GM23338 (cell line): ENCODE results near the gene SOX11. TPM values are rescaled to one million over a fixed set of nuclear protein-coding genes. Genes with fewer than 3 reads are reported as not detected.
A peak's percentile ranks its signal among the peaks of the same experiment; 100 is the strongest.

Experiments used
- ATAC-seq: fragments of 200-7000 bp; cut with Tn5 transposase; 3 replicates; pipeline ENCODE4 v1.9.1; 2020
- DNase-seq: peaks from one replicate; pipeline ENCODE4 v3.0.0-alpha.2; 2015; ENCODE audit warnings: low spot score
- H2AFZ ChIP-seq: fragments of 200-600 bp; sonication (generic); 2 replicates; pipeline ENCODE4 v1.8.0; 2016; ENCODE audit warnings: antibody characterized with exemption, mild to moderate bottlenecking, moderate library complexity
- H3F3A ChIP-seq: fragments of 200-600 bp; sonication (generic); replicated peaks from 2 replicates; pipeline ENCODE4 v1.8.0; 2017; ENCODE audit warnings: antibody characterized with exemption, mixed run types, low read depth
- H3K27ac ChIP-seq: fragments of 200-600 bp; sonication (generic); 2 replicates; pipeline ENCODE4 v1.6.1; 2016; ENCODE audit warnings: low read depth
- H3K27me3 ChIP-seq: fragments of 200-600 bp; sonication (generic); 2 replicates; pipeline ENCODE4 v1.8.0; 2016; ENCODE audit warnings: mild to moderate bottlenecking, mixed run types, moderate library complexity; ENCODE audit not compliant: insufficient read depth
- H3K36me3 ChIP-seq: fragments of 200-600 bp; sonication (generic); 2 replicates; pipeline ENCODE4 v1.8.0; 2016; ENCODE audit warnings: mild to moderate bottlenecking; ENCODE audit not compliant: insufficient read depth
- H3K4me1 ChIP-seq: fragments of 200-600 bp; sonication (generic); 2 replicates; pipeline ENCODE4 v1.8.0; 2016; ENCODE audit warnings: mild to moderate bottlenecking, moderate library complexity; ENCODE audit not compliant: insufficient read depth
- H3K4me2 ChIP-seq: fragments of 200-600 bp; sonication (generic); 2 replicates; pipeline ENCODE4 v1.7.1; 2017; ENCODE audit warnings: mixed run types
- H3K4me3 ChIP-seq: fragments of 200-600 bp; sonication (generic); 2 replicates; pipeline ENCODE4 v1.6.1; 2016; ENCODE audit warnings: mixed run types
- H3K79me2 ChIP-seq: fragments of 200-600 bp; sonication (generic); replicated peaks from 2 replicates; pipeline ENCODE4 v1.8.0; 2017; ENCODE audit warnings: mild to moderate bottlenecking; ENCODE audit not compliant: insufficient read depth
- H3K9me2 ChIP-seq: fragments of 200-600 bp; sonication (generic); 2 replicates; pipeline ENCODE4 v1.8.0; 2017; ENCODE audit not compliant: insufficient read depth
- H4K20me1 ChIP-seq: fragments of 200-600 bp; sonication (generic); replicated peaks from 2 replicates; pipeline ENCODE4 v1.8.0; 2017; ENCODE audit warnings: mild to moderate bottlenecking; ENCODE audit not compliant: insufficient read depth
- H3K27ac Mint-ChIP-seq: 2 replicates; pipeline ENCODE4 v1.8.0; 2020; ENCODE audit warnings: inconsistent platforms, mild to moderate bottlenecking, moderate library complexity, mixed read lengths
- H3K27me3 Mint-ChIP-seq: 3 replicates; pipeline ENCODE4 v1.8.0; 2022; ENCODE audit warnings: low read depth, mild to moderate bottlenecking, moderate library complexity, mixed read lengths, inconsistent platforms; ENCODE audit not compliant: insufficient read depth, poor library complexity
- H3K36me3 Mint-ChIP-seq: 3 replicates; pipeline ENCODE4 v1.8.0; 2021; ENCODE audit warnings: low read depth, mild to moderate bottlenecking, inconsistent platforms, moderate library complexity, mixed read lengths
- H3K4me1 Mint-ChIP-seq: 3 replicates; pipeline ENCODE4 v1.8.0; 2020; ENCODE audit warnings: mild to moderate bottlenecking, inconsistent platforms, mixed read lengths
- H3K4me3 Mint-ChIP-seq: 3 replicates; pipeline ENCODE4 v1.8.0; 2021; ENCODE audit warnings: moderate library complexity, mild to moderate bottlenecking, inconsistent platforms, mixed read lengths
- H3K9me3 Mint-ChIP-seq: 3 replicates; pipeline ENCODE4 v1.8.0; 2020; ENCODE audit warnings: moderate library complexity, mild to moderate bottlenecking, inconsistent platforms, mixed read lengths
- EZH2 ChIP-seq: fragments of 200-600 bp; sonication (generic); IDR thresholded peaks from one replicate; pipeline ENCODE4 v1.8.0; 2017; ENCODE audit warnings: antibody characterized with exemption, mild to moderate bottlenecking, low read depth; ENCODE audit not compliant: unreplicated experiment
- EZH2phosphoT487 ChIP-seq: fragments of 200-600 bp; sonication (generic); IDR thresholded peaks from one replicate; pipeline ENCODE4 v1.8.1; 2018; ENCODE audit warnings: antibody characterized with exemption; ENCODE audit not compliant: unreplicated experiment
- JUNB ChIP-seq: IDR thresholded peaks from one replicate; pipeline ENCODE4 v1.6.1; 2016; ENCODE audit warnings: antibody characterized with exemption; ENCODE audit not compliant: unreplicated experiment
- NANOG ChIP-seq: IDR thresholded peaks from 2 replicates; pipeline ENCODE4 v1.6.1; 2016; ENCODE audit warnings: antibody characterized with exemption, borderline replicate concordance
- POLR2AphosphoS5 ChIP-seq: IDR thresholded peaks from 2 replicates; pipeline ENCODE4 v1.6.1; 2016; ENCODE audit warnings: antibody characterized with exemption, low read depth
- REST ChIP-seq: IDR thresholded peaks from one replicate; pipeline ENCODE4 v1.6.1; 2018; ENCODE audit warnings: antibody characterized with exemption; ENCODE audit not compliant: unreplicated experiment
- STAT1 ChIP-seq: IDR thresholded peaks from one replicate; pipeline ENCODE4 v1.6.1; 2016; ENCODE audit warnings: antibody characterized with exemption; ENCODE audit not compliant: unreplicated experiment
- ZNF114 ChIP-seq: fragments of 250-450 bp; sonication (Bioruptor Pico); IDR thresholded peaks from 2 replicates; pipeline ENCODE4 v1.5.0; 2020; ENCODE audit warnings: mild to moderate bottlenecking, moderate library complexity
- ZNF331 ChIP-seq: fragments of 250-450 bp; sonication (Bioruptor Pico); IDR thresholded peaks from 2 replicates; pipeline ENCODE4 v1.5.0; 2020; ENCODE audit warnings: low read depth, mild to moderate bottlenecking, moderate library complexity
- ZNF462 ChIP-seq: fragments of 250-450 bp; sonication (Bioruptor Pico); IDR thresholded peaks from 2 replicates; pipeline ENCODE4 v1.5.0; 2020; ENCODE audit warnings: mild to moderate bottlenecking, moderate library complexity
- polyA plus RNA-seq: library from polyadenylated mRNA; unstranded; fragments of >200 nt; fragmentation: Nextera tagmentation; extraction: Ambion mirVana; gene quantifications from 2 replicates; pipeline ENCODE4 v1.2.1, GENCODE V29; 2016
- total RNA-seq: library from RNA; depleted of rRNA; stranded (reverse); fragments of >200 nt; shearing (Covaris generic); gene quantifications from 2 replicates; pipeline ENCODE4 v1.2.3, GENCODE V29; 2014

The SOX11 gene
- total and polyA plus RNA-seq, 2 experiments from 2014 or later: 26.5 to 33.2 TPM

- Histone ChIP-seq H3K36me3 (no peaks in the 10 kb centered on the region), H3K79me2 (peaks cover 44% of the 10 kb centered on the region), H3K4me2 (peak overlapping the region; percentile 96), H3K9me2 (no peaks in the 10 kb centered on the region), H3K27ac (no peak overlapping the region), H4K20me1 (peaks cover 21% of the 10 kb centered on the region), H2AFZ (no peak overlapping the region), H3K4me3 (peak overlapping the region; percentile 97), H3K4me1 (peaks cover 20% of the 10 kb centered on the region), H3F3A (0 out of 2 replicates have a peak, but pooled peaks cover 4% of the 10 kb centered on the region), H3K27me3 (peaks cover 45% of the 10 kb centered on the region)
- ATAC-seq: no peak
- H3K27me3 Mint-ChIP-seq: peaks cover 21% of the 10 kb centered on the region
- TF ChIP-seq POLR2AphosphoS5: 0 out of 2 replicates have a peak, but pooled peaks have one; percentile 1
- no peak for TF ChIP-seq ZNF114
- peak overlapping the region; percentile 94 for H3K4me3 Mint-ChIP-seq
- peaks cover 23% of the 10 kb centered on the region for H3K4me1 Mint-ChIP-seq
- H3K9me3 Mint-ChIP-seq: peaks cover 11% of the 10 kb centered on the region
- no peak overlapping the region for H3K27ac Mint-ChIP-seq
- DNase-seq: peak; percentile 42
- H3K36me3 Mint-ChIP-seq: peaks cover 18% of the 10 kb centered on the region
Measured at GRCh38 chr2:5693287-5694201, 1.4 kb downstream of the SOX11 start.

DNA sequence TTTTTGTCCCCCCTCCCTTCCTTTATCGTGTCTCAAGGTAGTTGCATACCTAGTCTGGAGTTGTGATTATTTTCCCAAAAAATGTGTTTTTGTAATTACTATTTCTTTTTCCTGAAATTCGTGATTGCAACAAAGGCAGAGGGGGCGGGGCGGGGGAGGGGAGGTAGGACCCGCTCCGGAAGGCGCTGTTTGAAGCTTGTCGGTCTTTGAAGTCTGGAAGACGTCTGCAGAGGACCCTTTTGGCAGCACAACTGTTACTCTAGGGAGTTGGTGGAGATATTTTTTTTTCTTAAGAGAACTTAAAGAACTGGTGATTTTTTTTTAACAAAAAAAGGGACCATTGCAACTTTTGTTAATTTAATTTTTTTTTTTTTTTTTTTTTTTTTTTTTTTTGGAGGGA lies 2.1 kb downstream of the SOX11 start:
- Mint-ChIP-seq H3K4me3 (peak overlapping the region; percentile 94), H3K4me1 (peaks cover 29% of the 10 kb centered on the region), H3K27ac (no peak overlapping the region), H3K27me3 (peaks cover 21% of the 10 kb centered on the region), H3K9me3 (peaks cover 11% of the 10 kb centered on the region), H3K36me3 (peaks cover 18% of the 10 kb centered on the region)
- H3K4me1 ChIP-seq: peaks cover 27% of the 10 kb centered on the region
- no peak overlapping the region for H3K27ac ChIP-seq
- peak overlapping the region; percentile 96 for H3K4me2 ChIP-seq
- peak overlapping the region; percentile 97 for H3K4me3 ChIP-seq
- H4K20me1 ChIP-seq: peaks cover 21% of the 10 kb centered on the region
- ATAC-seq (no peak), DNase-seq (peak; percentile 76)
- H3F3A ChIP-seq: 0 out of 2 replicates have a peak, but pooled peaks cover 4% of the 10 kb centered on the region
- H3K9me2 ChIP-seq: no peaks in the 10 kb centered on the region
- H2AFZ ChIP-seq: no peak overlapping the region
- no peak for TF ChIP-seq JUNB
- no peak for TF ChIP-seq ZNF462 (CRISPR knock-in tag)
- TF ChIP-seq POLR2AphosphoS5: no peak
- TF ChIP-seq STAT1: no peak
- no peak for TF ChIP-seq EZH2
- no peak for TF ChIP-seq ZNF331 (CRISPR knock-in tag)
- TF ChIP-seq EZH2phosphoT487: no peak
- TF ChIP-seq NANOG: no peak
- no peak for TF ChIP-seq REST
- no peaks in the 10 kb centered on the region for H3K36me3 ChIP-seq
- peaks cover 46% of the 10 kb centered on the region for H3K79me2 ChIP-seq
- peaks cover 38% of the 10 kb centered on the region for H3K27me3 ChIP-seq
